HEK293 (cell line): Measurements from ENCODE around the gene UBAP2.

Source experiments
- BCL11A ChIP-seq: fragments of 450-650 bp; formaldehyde crosslinking; IDR thresholded peaks from 2 replicates; pipeline ENCODE4 v1.5.1; 2016; ENCODE audit warnings: low read depth, missing biosample characterization, missing genetic modification characterization
- PRDM4 ChIP-seq: fragments of 450-650 bp; formaldehyde crosslinking; IDR thresholded peaks from 2 replicates; pipeline ENCODE4 v1.5.1; 2017; ENCODE audit warnings: missing biosample characterization, missing genetic modification characterization
- REST ChIP-seq: fragments of 450-650 bp; formaldehyde crosslinking; IDR thresholded peaks from 2 replicates; pipeline ENCODE4 v1.5.1; 2016; ENCODE audit warnings: missing biosample characterization, missing genetic modification characterization
- YY1 ChIP-seq: fragments of 450-650 bp; formaldehyde crosslinking; IDR thresholded peaks from 2 replicates; pipeline ENCODE4 v1.5.1; 2018; ENCODE audit warnings: missing biosample characterization, missing genetic modification characterization
- ZNF169 ChIP-seq: fragments of 450-650 bp; formaldehyde crosslinking; IDR thresholded peaks from 2 replicates; pipeline ENCODE4 v1.5.1; 2016; ENCODE audit warnings: missing biosample characterization, missing genetic modification characterization
- ZNF311 ChIP-seq: fragments of 450-650 bp; formaldehyde crosslinking; IDR thresholded peaks from 2 replicates; pipeline ENCODE4 v1.5.1; 2017; ENCODE audit warnings: missing biosample characterization, missing genetic modification characterization, borderline replicate concordance
- ZNF692 ChIP-seq: fragments of 450-650 bp; formaldehyde crosslinking; IDR thresholded peaks from 2 replicates; pipeline ENCODE4 v1.5.1; 2016; ENCODE audit warnings: missing biosample characterization, missing genetic modification characterization
- ZNF707 ChIP-seq: fragments of 450-650 bp; formaldehyde crosslinking; IDR thresholded peaks from 2 replicates; pipeline ENCODE4 v1.5.1; 2016; ENCODE audit warnings: missing biosample characterization, missing genetic modification characterization
- ZNF792 ChIP-seq: fragments of 450-650 bp; formaldehyde crosslinking; IDR thresholded peaks from 2 replicates; pipeline ENCODE4 v1.5.1; 2016; ENCODE audit warnings: missing biosample characterization, missing genetic modification characterization
- ZSCAN30 ChIP-seq: fragments of 450-650 bp; IDR thresholded peaks from 2 replicates; pipeline ENCODE4 v1.5.1; 2018; ENCODE audit warnings: missing biosample characterization, mild to moderate bottlenecking, missing genetic modification characterization, moderate library complexity
- TF ChIP-seq, protein P1 (sequence below): fragments of 450-650 bp; formaldehyde crosslinking; IDR thresholded peaks from 2 replicates; pipeline ENCODE4 v1.5.1; 2016; ENCODE audit warnings: missing biosample characterization, missing genetic modification characterization

GRCh38 chr9:33993104-33993503 is 55.6 kb downstream of the UBAP2 start:
- TF ChIP-seq, protein P1, sequence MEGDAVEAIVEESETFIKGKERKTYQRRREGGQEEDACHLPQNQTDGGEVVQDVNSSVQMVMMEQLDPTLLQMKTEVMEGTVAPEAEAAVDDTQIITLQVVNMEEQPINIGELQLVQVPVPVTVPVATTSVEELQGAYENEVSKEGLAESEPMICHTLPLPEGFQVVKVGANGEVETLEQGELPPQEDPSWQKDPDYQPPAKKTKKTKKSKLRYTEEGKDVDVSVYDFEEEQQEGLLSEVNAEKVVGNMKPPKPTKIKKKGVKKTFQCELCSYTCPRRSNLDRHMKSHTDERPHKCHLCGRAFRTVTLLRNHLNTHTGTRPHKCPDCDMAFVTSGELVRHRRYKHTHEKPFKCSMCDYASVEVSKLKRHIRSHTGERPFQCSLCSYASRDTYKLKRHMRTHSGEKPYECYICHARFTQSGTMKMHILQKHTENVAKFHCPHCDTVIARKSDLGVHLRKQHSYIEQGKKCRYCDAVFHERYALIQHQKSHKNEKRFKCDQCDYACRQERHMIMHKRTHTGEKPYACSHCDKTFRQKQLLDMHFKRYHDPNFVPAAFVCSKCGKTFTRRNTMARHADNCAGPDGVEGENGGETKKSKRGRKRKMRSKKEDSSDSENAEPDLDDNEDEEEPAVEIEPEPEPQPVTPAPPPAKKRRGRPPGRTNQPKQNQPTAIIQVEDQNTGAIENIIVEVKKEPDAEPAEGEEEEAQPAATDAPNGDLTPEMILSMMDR (tag by site-specific recombination), result no peak
- TF ChIP-seq ZNF707 (tag by site-specific recombination) (no peak), REST (tag by site-specific recombination) (no peak), ZNF169 (tag by site-specific recombination) (no peak), YY1 (tag by site-specific recombination) (no peak), ZNF311 (tag by site-specific recombination) (no peak), ZSCAN30 (tag by site-specific recombination) (no peak), BCL11A (tag by site-specific recombination) (no peak), ZNF792 (no peak), ZNF692 (no peak), PRDM4 (tag by site-specific recombination) (no peak)
